GM20000 (cell line): ENCODE data around the gene C19orf12.

Experiments used
- DNase-seq: peaks from one replicate; pipeline ENCODE4 v3.0.0; 2012; ENCODE audit warnings: low spot score
- TF ChIP-seq, protein P1 (sequence below): IDR thresholded peaks from 2 replicates; pipeline ENCODE4 v1.5.1; 2012; ENCODE audit warnings: mild to moderate bottlenecking, control low read depth; ENCODE audit errors: extremely low read depth, missing control alignments

C19orf12 gene

GRCh38 chr19:29745253-29745652, 30.2 kb upstream of the C19orf12 start:
- TF ChIP-seq, protein P1, sequence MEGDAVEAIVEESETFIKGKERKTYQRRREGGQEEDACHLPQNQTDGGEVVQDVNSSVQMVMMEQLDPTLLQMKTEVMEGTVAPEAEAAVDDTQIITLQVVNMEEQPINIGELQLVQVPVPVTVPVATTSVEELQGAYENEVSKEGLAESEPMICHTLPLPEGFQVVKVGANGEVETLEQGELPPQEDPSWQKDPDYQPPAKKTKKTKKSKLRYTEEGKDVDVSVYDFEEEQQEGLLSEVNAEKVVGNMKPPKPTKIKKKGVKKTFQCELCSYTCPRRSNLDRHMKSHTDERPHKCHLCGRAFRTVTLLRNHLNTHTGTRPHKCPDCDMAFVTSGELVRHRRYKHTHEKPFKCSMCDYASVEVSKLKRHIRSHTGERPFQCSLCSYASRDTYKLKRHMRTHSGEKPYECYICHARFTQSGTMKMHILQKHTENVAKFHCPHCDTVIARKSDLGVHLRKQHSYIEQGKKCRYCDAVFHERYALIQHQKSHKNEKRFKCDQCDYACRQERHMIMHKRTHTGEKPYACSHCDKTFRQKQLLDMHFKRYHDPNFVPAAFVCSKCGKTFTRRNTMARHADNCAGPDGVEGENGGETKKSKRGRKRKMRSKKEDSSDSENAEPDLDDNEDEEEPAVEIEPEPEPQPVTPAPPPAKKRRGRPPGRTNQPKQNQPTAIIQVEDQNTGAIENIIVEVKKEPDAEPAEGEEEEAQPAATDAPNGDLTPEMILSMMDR = no peak
- DNase-seq = no peak

DNA sequence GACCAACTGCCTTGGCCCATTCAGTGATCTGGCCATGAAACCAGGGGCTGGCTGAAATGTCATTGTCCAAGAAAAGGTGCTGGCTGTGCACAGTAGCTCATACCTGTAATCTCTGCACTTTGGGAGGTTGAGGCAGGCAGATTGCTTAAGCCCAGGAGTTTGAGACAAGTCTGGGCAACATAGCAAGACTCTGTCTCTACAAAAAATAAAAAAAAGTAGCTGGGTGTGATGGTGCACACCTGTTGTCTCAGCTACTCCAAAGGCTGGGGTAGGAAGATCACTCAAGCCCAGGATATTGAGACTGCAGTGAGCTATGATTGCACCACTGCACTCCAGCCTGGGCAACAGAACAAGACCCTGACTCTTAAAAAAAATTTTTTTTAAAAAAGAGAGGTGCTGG, 28.6 kb upstream of the C19orf12 start:
- TF ChIP-seq, protein P1 = no peak

DNA sequence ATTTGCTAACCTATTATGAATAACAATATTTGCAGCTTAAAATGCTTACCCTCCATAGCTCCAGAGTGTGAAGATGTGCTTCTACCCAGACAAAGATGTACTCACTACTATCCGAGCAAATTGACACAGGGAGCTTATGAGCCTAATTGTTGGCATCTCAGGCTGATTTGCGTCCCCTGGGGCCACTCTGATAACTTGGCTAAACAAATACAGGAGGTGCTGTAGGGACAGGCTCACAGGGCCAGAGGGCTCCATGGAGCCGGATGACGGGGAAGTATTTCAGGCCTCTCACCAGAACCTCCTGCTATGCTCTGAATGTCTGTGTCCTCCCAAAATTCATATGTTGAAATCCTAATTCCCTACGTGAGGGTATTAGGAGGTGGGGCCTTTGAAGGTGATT, 26.7 kb upstream of the C19orf12 start:
- TF ChIP-seq, protein P1 = no peak
- no peak for DNase-seq

More for the DNA sequence above, 28.6 kb upstream of the C19orf12 start:
- no peak for DNase-seq

DNA sequence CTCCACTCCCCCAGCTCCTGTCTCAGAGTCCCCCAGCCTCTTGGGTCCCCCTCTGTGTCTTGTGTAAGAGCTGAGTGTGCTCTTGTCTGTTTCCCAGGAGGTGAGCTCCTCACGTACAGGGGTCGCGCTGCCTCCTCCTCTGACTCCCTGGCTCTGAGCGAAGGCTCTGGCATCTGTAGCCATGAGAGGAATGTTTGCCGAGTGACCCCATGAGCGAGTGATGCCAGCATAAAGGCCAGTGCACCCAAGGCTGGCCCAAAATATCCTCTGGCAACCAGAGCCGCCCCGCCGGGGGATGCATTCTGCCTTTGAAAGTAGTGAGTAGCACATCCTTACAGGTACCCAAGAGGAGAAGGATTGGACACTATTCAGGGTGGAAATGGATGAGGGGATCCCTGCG, 26.2 kb upstream of the C19orf12 start:
- DNase-seq = no peak

DNA sequence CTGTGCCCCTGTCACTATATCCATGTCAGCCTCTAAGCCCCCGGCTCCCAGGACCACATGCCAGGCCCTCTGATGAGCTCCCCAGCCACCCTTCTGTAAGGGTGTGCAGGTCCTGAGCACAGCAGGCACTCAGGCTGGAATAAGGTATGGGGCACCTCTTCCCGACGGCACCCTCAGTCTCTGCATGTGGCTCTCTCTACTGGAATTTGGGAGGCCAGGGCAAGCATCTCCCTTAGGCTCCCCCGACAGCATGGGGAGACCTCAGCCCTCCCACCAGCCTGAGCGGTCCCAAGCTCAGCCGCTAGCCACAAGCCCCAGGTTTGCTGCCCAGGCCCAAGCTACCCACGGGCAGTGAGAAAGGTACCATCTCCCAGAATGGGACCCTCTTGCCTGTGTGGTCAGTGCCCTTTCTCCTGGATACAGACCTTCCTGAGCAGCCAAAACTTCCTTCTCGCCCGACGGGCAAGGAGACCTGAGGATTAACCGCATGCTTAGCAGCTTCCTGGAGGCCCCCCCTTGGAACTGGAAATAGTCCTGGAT, 22.5 kb upstream of the C19orf12 start:
- no peak for DNase-seq
- TF ChIP-seq, protein P1 = no peak

More for the DNA sequence above, 26.2 kb upstream of the C19orf12 start:
- TF ChIP-seq, protein P1 = no peak

DNA sequence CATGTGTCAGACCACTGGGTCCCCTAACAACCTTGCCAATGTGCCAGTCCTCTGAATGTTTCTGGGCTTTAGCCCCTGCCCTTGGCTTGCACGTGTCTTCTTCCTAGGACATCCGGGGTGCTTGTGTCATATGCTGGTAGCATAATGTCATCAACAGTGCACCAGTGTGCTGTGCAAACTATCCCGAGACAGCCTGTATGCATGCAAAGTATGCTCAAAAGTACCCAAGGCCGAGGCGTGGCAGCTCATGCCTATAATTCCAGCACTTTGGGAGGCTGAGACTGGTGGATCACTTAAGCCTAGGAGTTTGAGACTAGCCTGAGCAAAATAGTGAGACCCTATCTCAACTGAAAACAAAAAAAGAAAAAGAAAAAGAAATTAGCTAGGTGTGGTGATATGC, 20.8 kb upstream of the C19orf12 start:
- DNase-seq = no peak
- TF ChIP-seq, protein P1 = no peak

DNA sequence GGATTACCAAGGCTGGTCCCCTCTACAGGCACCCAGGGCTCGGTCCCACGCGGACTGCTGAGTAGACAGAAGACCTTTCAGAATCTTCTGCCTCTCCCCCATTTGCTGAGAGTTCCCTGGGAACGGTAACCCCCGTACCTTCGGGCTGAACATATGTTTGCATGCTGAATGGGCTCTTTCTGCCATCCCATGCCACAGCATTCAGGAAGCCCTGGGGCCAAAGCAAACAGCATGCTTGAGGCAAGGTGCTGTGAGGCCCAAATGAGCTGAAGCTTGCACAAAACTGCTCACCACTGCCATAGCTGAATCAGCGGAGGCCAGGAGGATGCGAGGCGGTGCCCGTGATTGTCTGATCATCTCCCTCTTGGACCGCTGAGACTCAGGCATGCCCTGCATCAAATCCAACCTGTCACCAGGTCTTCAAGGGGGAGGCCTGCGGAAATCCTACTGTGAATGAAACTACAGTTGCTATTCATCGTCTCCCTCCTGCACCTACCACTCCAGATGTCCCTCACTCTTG, 16.3 kb upstream of the C19orf12 start:
- TF ChIP-seq, protein P1 = no peak
- DNase-seq = no peak
